ENCODE measurements around the gene RAP1GAP.

RAP1GAP gene

GRCh38 chr1:21612057-21612456, 57.1 kb downstream of the RAP1GAP start:
- no peak overlapping the region for H3K4me3 ChIP-seq (ENCODE audit: control insufficient read depth, low read depth, low read length)
- no peak for TF ChIP-seq CTCF (conservative IDR thresholded peaks at IDR 0.05; ENCODE audit: control insufficient read depth, insufficient read depth, low read depth, low read length)
- DNase-seq (ENCODE audit: low read depth) = no peak

GRCh38 chr1:21610989-21611785, 58.0 kb downstream of the RAP1GAP start:
- no peak overlapping the region for H3K4me3 ChIP-seq (ENCODE audit: control insufficient read depth, low read depth, low read length)
- TF ChIP-seq CTCF (conservative IDR thresholded peaks at IDR 0.05; ENCODE audit: control insufficient read depth, insufficient read depth, low read depth, low read length) = no peak
- no peak for DNase-seq (ENCODE audit: low read depth)

- TF ChIP-seq CTCF (conservative IDR thresholded peaks at IDR 0.05; ENCODE audit: control insufficient read depth, insufficient read depth, low read depth, low read length) = no peak
- no peak for DNase-seq (ENCODE audit: low read depth)
- H3K4me3 ChIP-seq (ENCODE audit: control insufficient read depth, low read depth, low read length) = no peak overlapping the region
These were observed 59.1 kb downstream of the RAP1GAP start for GRCh38 chr1:21610027-21610426.

- no peak for TF ChIP-seq CTCF (conservative IDR thresholded peaks at IDR 0.05; ENCODE audit: control insufficient read depth, insufficient read depth, low read depth, low read length)
- H3K4me3 ChIP-seq (ENCODE audit: control insufficient read depth, low read depth, low read length) = no peak overlapping the region
- DNase-seq (ENCODE audit: low read depth) = no peak
These were observed 60.4 kb downstream of the RAP1GAP start for GRCh38 chr1:21608798-21609197.

GRCh38 chr1:21607549-21608529, 61.3 kb downstream of the RAP1GAP start:
- H3K4me3 ChIP-seq (ENCODE audit: control insufficient read depth, low read depth, low read length) = no peak overlapping the region
- no peak for TF ChIP-seq CTCF (conservative IDR thresholded peaks at IDR 0.05; ENCODE audit: control insufficient read depth, insufficient read depth, low read depth, low read length)
- peak; percentile 78 for DNase-seq (ENCODE audit: low read depth)

- no peak for DNase-seq (ENCODE audit: low read depth)
- no peak for TF ChIP-seq CTCF (conservative IDR thresholded peaks at IDR 0.05; ENCODE audit: control insufficient read depth, insufficient read depth, low read depth, low read length)
- no peak overlapping the region for H3K4me3 ChIP-seq (ENCODE audit: control insufficient read depth, low read depth, low read length)
These were observed 63.0 kb downstream of the RAP1GAP start for GRCh38 chr1:21605964-21606705.
